ENCODE data around the gene C4orf50.

GRCh38 chr4:6017030-6017429 lies 1.2 kb downstream of the C4orf50 start:
- TF ChIP-seq EZH2phosphoT487 (IDR thresholded peaks at IDR 0.05; ENCODE audit: insufficient read depth, low read depth): no peak
- no peak for TF ChIP-seq EZH2 (IDR thresholded peaks at IDR 0.05; ENCODE audit: insufficient read depth, poor library complexity, severe bottlenecking)

Measured in GM23248 (cell line).